Panc1 (cell line): Measurements from ENCODE around the gene SLC9A9. TPM values are rescaled to one million over a fixed set of nuclear protein-coding genes. Genes with fewer than 3 reads are reported as not detected.

ENCODE experiments used
- ATAC-seq: fragments of 200-7000 bp; cut with Tn5 transposase; 2 replicates; pipeline ENCODE4 v1.9.1; 2020; ENCODE audit warnings: mild to moderate bottlenecking, moderate library complexity
- BruUV-seq: library from RNA; stranded (reverse); fragments of 400-500 nt; replicated peaks from 2 replicates; lab custom pipeline; 2021; lab: Mats Ljungman, UMichigan
- CTCF ChIA-PET: fragments of 300-600 bp; sonication (Branson Sonifier 250); formaldehyde crosslinking; loops from one replicate; lab custom pipeline; 2022; ENCODE audit warnings: antibody characterized with exemption; lab: Charles Lee
- POLR2A ChIA-PET: fragments of 300-600 bp; sonication (Branson Sonifier 250); formaldehyde crosslinking; loops from one replicate; lab custom pipeline; 2022; ENCODE audit warnings: antibody characterized with exemption; lab: Charles Lee
- DNase-seq: peaks from one replicate; pipeline ENCODE4 v3.0.0-alpha.2; 2010; ENCODE audit warnings: low read depth, low spot score
- H3K27ac ChIP-seq: 2 replicates; pipeline ENCODE4 v1.5.1; 2011; ENCODE audit warnings: mild to moderate bottlenecking, low read length, inconsistent platforms
- H3K27me3 ChIP-seq: fragments of 200-500 bp; sonication (Bioruptor generic); 2 replicates; pipeline ENCODE4 v1.6.0; 2014; ENCODE audit warnings: low read length, inconsistent platforms; ENCODE audit not compliant: control insufficient read depth, insufficient read depth
- H3K36me3 ChIP-seq: fragments of 200-500 bp; sonication (Bioruptor generic); 2 replicates; pipeline ENCODE4 v1.5.1; 2014; ENCODE audit warnings: inconsistent platforms, mild to moderate bottlenecking, low read length, moderate library complexity; ENCODE audit not compliant: control insufficient read depth, insufficient read depth
- H3K4me1 ChIP-seq: 2 replicates; pipeline ENCODE4 v1.5.1; 2011; ENCODE audit warnings: inconsistent platforms, mild to moderate bottlenecking, low read length, moderate library complexity; ENCODE audit not compliant: control insufficient read depth, insufficient read depth
- H3K4me3 ChIP-seq, 2 experiments: 2 replicates each; pipeline ENCODE4 v1.5.1; 2011 to 2012; ENCODE audit warnings: low read depth in 2 of 2, low read length in 2 of 2, mild to moderate bottlenecking in 2 of 2, inconsistent platforms in 1 of 2, moderate library complexity in 1 of 2
- H3K9me3 ChIP-seq: fragments of 200-500 bp; sonication (Bioruptor generic); 2 replicates; pipeline ENCODE4 v1.5.1; 2014; ENCODE audit warnings: low read depth, mild to moderate bottlenecking, inconsistent platforms, low read length, moderate library complexity; ENCODE audit not compliant: control insufficient read depth, insufficient read depth
- POLR2AphosphoS5 ChIP-seq: IDR thresholded peaks from 2 replicates; pipeline ENCODE4 v1.6.1; 2012; ENCODE audit warnings: mild to moderate bottlenecking, low read depth, low read length, moderate library complexity
- SIN3A ChIP-seq: IDR thresholded peaks from 2 replicates; pipeline ENCODE4 v1.6.1; 2012; ENCODE audit warnings: low read depth, mild to moderate bottlenecking, low read length, moderate library complexity, borderline replicate concordance; ENCODE audit not compliant: insufficient read depth
- TCF7L2 ChIP-seq: IDR thresholded peaks from 2 replicates; pipeline ENCODE4 v1.6.1; 2011; ENCODE audit warnings: mild to moderate bottlenecking, low read depth, low read length, inconsistent platforms
- in situ Hi-C: cut with HindIII; loops from 2 replicates; pipeline ENCODE4 v1.10.0; 2016; ENCODE audit warnings: low sequenced_read_pairs, low pct_unique_long_range_greater_than_20kb
- intact Hi-C: fragments of 100-400 bp; cut with micrococcal nuclease; formaldehyde crosslinking; loops from one replicate; pipeline ENCODE4 v1.10.0; 2022; ENCODE audit not compliant: unreplicated experiment
- total RNA-seq: library from RNA; stranded (reverse); gene quantifications from one replicate; pipeline ENCODE4 v1.2.1, GENCODE V29; 2021; ENCODE audit not compliant: unreplicated experiment
- TF ChIP-seq, protein P1 (sequence below), 2 experiments: IDR thresholded peaks; 2 replicates each; pipeline ENCODE4 v1.6.1; 2011 to 2012; ENCODE audit warnings: low read depth in 2 of 2, control low read depth in 1 of 2, low read length in 1 of 2, mild to moderate bottlenecking in 1 of 2, moderate library complexity in 1 of 2; ENCODE audit not compliant: insufficient read depth in 1 of 2
- TF ChIP-seq, protein P2 (sequence below): fragments of 450-650 bp; IDR thresholded peaks from 2 replicates; pipeline ENCODE4 v1.5.1; 2017; ENCODE audit warnings: mild to moderate bottlenecking

The SLC9A9 gene
- total RNA-seq, 1 experiment from 2014 or later = not detected

DNA sequence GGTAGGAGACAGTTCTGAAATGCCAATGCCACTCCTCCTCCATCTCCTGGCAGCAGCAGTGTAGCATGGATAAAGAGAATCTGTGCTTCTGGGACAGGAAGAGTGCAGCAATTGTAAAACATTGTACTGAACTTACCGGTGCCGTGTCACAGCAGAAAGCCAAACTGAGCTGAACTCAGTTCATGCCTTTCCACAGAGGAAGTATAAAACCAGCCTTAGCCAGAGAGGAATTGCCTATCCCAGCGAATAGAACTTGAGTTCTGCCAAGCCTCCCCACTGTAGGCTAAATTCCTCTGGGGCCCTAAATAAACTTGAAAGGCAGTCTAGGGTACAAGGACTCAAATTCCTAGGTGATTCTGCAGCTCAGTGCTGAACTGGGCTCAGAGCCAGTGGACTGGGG, 148.8 kb downstream of the SLC9A9 start:
- no peak for DNase-seq
- no peaks in the 10 kb centered on the region for H3K9me3 ChIP-seq
- CTCF ChIA-PET = interaction anchor here (0.7 kb wide), 1 partner anchor 269 kb away, joined by 3 read pairs; no protein-coding TSS in a partner anchor
- no peaks in the 10 kb centered on the region for H3K27me3 ChIP-seq
- no peaks in the 10 kb centered on the region for H3K36me3 ChIP-seq
- H3K27ac ChIP-seq = no peak overlapping the region
- intact Hi-C loops (no loop called here), in situ Hi-C loops (no loop called here)
- BruUV-seq = no TSS peak
- no peak for ATAC-seq
- no peak overlapping the region for H3K4me3 ChIP-seq
- POLR2A ChIA-PET = no interaction called here
- no peak for TF ChIP-seq POLR2AphosphoS5
- TF ChIP-seq, protein P1, sequence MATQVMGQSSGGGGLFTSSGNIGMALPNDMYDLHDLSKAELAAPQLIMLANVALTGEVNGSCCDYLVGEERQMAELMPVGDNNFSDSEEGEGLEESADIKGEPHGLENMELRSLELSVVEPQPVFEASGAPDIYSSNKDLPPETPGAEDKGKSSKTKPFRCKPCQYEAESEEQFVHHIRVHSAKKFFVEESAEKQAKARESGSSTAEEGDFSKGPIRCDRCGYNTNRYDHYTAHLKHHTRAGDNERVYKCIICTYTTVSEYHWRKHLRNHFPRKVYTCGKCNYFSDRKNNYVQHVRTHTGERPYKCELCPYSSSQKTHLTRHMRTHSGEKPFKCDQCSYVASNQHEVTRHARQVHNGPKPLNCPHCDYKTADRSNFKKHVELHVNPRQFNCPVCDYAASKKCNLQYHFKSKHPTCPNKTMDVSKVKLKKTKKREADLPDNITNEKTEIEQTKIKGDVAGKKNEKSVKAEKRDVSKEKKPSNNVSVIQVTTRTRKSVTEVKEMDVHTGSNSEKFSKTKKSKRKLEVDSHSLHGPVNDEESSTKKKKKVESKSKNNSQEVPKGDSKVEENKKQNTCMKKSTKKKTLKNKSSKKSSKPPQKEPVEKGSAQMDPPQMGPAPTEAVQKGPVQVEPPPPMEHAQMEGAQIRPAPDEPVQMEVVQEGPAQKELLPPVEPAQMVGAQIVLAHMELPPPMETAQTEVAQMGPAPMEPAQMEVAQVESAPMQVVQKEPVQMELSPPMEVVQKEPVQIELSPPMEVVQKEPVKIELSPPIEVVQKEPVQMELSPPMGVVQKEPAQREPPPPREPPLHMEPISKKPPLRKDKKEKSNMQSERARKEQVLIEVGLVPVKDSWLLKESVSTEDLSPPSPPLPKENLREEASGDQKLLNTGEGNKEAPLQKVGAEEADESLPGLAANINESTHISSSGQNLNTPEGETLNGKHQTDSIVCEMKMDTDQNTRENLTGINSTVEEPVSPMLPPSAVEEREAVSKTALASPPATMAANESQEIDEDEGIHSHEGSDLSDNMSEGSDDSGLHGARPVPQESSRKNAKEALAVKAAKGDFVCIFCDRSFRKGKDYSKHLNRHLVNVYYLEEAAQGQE (IDR thresholded peaks at IDR 0.05; ENCODE audit: insufficient read depth in 1 of 2, low read depth in 2 of 2, low read length in 1 of 2) = no peak
- no peak for TF ChIP-seq SIN3A
- no peak for TF ChIP-seq TCF7L2
- TF ChIP-seq, protein P2, sequence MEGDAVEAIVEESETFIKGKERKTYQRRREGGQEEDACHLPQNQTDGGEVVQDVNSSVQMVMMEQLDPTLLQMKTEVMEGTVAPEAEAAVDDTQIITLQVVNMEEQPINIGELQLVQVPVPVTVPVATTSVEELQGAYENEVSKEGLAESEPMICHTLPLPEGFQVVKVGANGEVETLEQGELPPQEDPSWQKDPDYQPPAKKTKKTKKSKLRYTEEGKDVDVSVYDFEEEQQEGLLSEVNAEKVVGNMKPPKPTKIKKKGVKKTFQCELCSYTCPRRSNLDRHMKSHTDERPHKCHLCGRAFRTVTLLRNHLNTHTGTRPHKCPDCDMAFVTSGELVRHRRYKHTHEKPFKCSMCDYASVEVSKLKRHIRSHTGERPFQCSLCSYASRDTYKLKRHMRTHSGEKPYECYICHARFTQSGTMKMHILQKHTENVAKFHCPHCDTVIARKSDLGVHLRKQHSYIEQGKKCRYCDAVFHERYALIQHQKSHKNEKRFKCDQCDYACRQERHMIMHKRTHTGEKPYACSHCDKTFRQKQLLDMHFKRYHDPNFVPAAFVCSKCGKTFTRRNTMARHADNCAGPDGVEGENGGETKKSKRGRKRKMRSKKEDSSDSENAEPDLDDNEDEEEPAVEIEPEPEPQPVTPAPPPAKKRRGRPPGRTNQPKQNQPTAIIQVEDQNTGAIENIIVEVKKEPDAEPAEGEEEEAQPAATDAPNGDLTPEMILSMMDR = no peak
- no peaks in the 10 kb centered on the region for H3K4me1 ChIP-seq

DNA sequence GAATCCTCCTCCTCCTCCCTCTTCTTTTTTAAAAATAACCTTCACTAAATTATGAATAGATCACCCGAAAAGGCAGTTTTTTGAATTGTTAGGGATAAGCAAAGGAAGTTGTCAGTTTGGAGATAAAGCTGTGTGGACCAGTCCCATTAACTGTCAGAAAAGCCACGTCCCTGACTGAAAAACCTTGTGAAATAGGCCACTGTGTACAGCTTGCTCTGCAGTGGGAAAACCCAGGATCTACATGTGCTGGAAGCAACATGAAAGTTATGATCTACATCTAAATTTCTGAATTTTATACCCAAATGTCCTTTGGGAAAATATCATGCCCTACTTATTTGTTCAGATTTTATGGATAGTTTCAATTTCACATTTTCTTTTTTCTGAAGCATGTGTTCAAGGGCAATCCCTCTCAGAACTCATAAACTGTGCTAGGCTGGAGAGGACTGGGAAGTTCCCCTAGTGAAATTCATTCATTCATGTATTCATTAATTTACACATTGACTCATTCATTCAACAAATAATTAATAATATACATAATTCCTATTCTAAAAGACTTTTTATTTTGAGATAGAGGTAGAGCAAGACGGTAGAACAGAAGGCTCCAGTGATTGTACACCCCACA, 149.5 kb downstream of the SLC9A9 start:
- intact Hi-C loops = no loop called here
- DNase-seq (no peak), ATAC-seq (no peak)
- ChIA-PET POLR2A (no interaction called here), CTCF (no interaction called here)
- Histone ChIP-seq H3K27me3 (no peaks in the 10 kb centered on the region), H3K4me3 (no peak overlapping the region), H3K4me1 (no peaks in the 10 kb centered on the region), H3K27ac (no peak overlapping the region), H3K36me3 (no peaks in the 10 kb centered on the region), H3K9me3 (no peaks in the 10 kb centered on the region)
- in situ Hi-C loops = no loop called here
- TF ChIP-seq, protein P2 = no peak
- no peak for TF ChIP-seq SIN3A
- TF ChIP-seq POLR2AphosphoS5 = no peak
- TF ChIP-seq, protein P1 (IDR thresholded peaks at IDR 0.05; ENCODE audit: insufficient read depth in 1 of 2, low read depth in 2 of 2, low read length in 1 of 2) = no peak
- no peak for TF ChIP-seq TCF7L2
- no TSS peak for BruUV-seq
